ENCODE results near the gene DNMBP.

- TF ChIP-seq CTCF (IDR thresholded peaks at IDR 0.05): no peak
- no peak for TF ChIP-seq TEAD4 (CRISPR knock-in tag; IDR thresholded peaks at IDR 0.05)
- TF ChIP-seq ATF2 (CRISPR knock-in tag; IDR thresholded peaks at IDR 0.05; ENCODE audit: borderline replicate concordance, low read depth): no peak
- no peak for TF ChIP-seq ATF3 (CRISPR knock-in tag; conservative IDR thresholded peaks at IDR 0.05)
- no peak for TF ChIP-seq ERG (CRISPR knock-in tag; IDR thresholded peaks at IDR 0.05)
- no peak for TF ChIP-seq ETV6 (CRISPR knock-in tag; IDR thresholded peaks at IDR 0.05)
- TF ChIP-seq SP1 (CRISPR knock-in tag; conservative IDR thresholded peaks at IDR 0.05): no peak
- no peak for TF ChIP-seq HMGXB4 (CRISPR knock-in tag; IDR thresholded peaks at IDR 0.05)
- TF ChIP-seq ZNF121 (CRISPR knock-in tag; IDR thresholded peaks at IDR 0.05): no peak
These were observed 103.8 kb downstream of the DNMBP start for GRCh38 chr10:99905971-99906370.
